Fibroblast of mammary gland (primary cell): ENCODE data around the gene NLGN4Y.

ENCODE experiments used
- DNase-seq: peaks from one replicate; pipeline ENCODE4 v3.0.0-alpha.2; 2010; ENCODE audit warnings: low read depth
- H3K4me3 ChIP-seq: 2 replicates; pipeline ENCODE4 v1.5.1; 2011; ENCODE audit warnings: low read depth, mild to moderate bottlenecking, low read length, moderate library complexity; ENCODE audit not compliant: control insufficient read depth
- CTCF ChIP-seq: conservative IDR thresholded peaks from 2 replicates; pipeline ENCODE4 v1.5.1; 2011; ENCODE audit warnings: low read depth, low read length, inconsistent platforms; ENCODE audit not compliant: control insufficient read depth, insufficient read depth

The NLGN4Y gene

GRCh38 chrY:14824583-14824982 lies 300.3 kb downstream of the NLGN4Y start:
- TF ChIP-seq CTCF, result no peak
- no peak for DNase-seq
- no peak overlapping the region for H3K4me3 ChIP-seq

- no peak for TF ChIP-seq CTCF
- no peak overlapping the region for H3K4me3 ChIP-seq
- no peak for DNase-seq
Measured at GRCh38 chrY:14825728-14826127, 301.4 kb downstream of the NLGN4Y start.

GRCh38 chrY:14828531-14828930 lies 304.2 kb downstream of the NLGN4Y start:
- no peak overlapping the region for H3K4me3 ChIP-seq
- TF ChIP-seq CTCF, result no peak
- DNase-seq, result no peak

GRCh38 chrY:14829366-14829885 lies 305.1 kb downstream of the NLGN4Y start:
- TF ChIP-seq CTCF, result no peak
- no peak overlapping the region for H3K4me3 ChIP-seq
- no peak for DNase-seq

- H3K4me3 ChIP-seq, result no peak overlapping the region
- no peak for DNase-seq
- TF ChIP-seq CTCF, result no peak
Measured at GRCh38 chrY:14834103-14835060, 310.1 kb downstream of the NLGN4Y start.

GRCh38 chrY:14837466-14837865 lies 313.1 kb downstream of the NLGN4Y start:
- no peak for TF ChIP-seq CTCF
- H3K4me3 ChIP-seq, result no peak overlapping the region
- no peak for DNase-seq
